ENCODE data around the gene UBASH3B.

The UBASH3B gene

GRCh38 chr11:122803716-122804115, 148.2 kb downstream of the UBASH3B start:
- Histone ChIP-seq H3K36me3 (ENCODE audit: control insufficient read depth in 2 of 2, insufficient read depth in 2 of 2, low read length in 2 of 2) (no peaks in the 10 kb centered on the region), H3K27ac (ENCODE audit: low read depth in 2 of 2, low read length in 2 of 2) (no peak overlapping the region), H3K9me3 (ENCODE audit: control insufficient read depth in 2 of 2, low read length in 2 of 2) (no peaks in the 10 kb centered on the region), H3K9ac (ENCODE audit: low read depth in 1 of 2, low read length in 2 of 2) (no peak overlapping the region), H3K4me3 (ENCODE audit: low read length in 2 of 2) (no peak overlapping the region), H3K4me1 (ENCODE audit: control insufficient read depth in 2 of 2, insufficient read depth in 2 of 2, low read length in 2 of 2) (no peaks in the 10 kb centered on the region), H3K27me3 (ENCODE audit: control insufficient read depth in 2 of 2, insufficient read depth in 2 of 2, low read length in 2 of 2) (no peaks in the 10 kb centered on the region)

GRCh38 chr11:122804161-122804560, 148.6 kb downstream of the UBASH3B start:
- no peaks in the 10 kb centered on the region for H3K4me1 ChIP-seq (ENCODE audit: control insufficient read depth in 2 of 2, insufficient read depth in 2 of 2, low read length in 2 of 2)
- no peaks in the 10 kb centered on the region for H3K27me3 ChIP-seq (ENCODE audit: control insufficient read depth in 2 of 2, insufficient read depth in 2 of 2, low read length in 2 of 2)
- H3K4me3 ChIP-seq (ENCODE audit: low read length in 2 of 2): no peak overlapping the region
- H3K9ac ChIP-seq (ENCODE audit: low read depth in 1 of 2, low read length in 2 of 2): no peak overlapping the region
- H3K36me3 ChIP-seq (ENCODE audit: control insufficient read depth in 2 of 2, insufficient read depth in 2 of 2, low read length in 2 of 2): no peaks in the 10 kb centered on the region
- no peaks in the 10 kb centered on the region for H3K9me3 ChIP-seq (ENCODE audit: control insufficient read depth in 2 of 2, low read length in 2 of 2)
- H3K27ac ChIP-seq (ENCODE audit: low read depth in 2 of 2, low read length in 2 of 2): no peak overlapping the region

- no peaks in the 10 kb centered on the region for H3K36me3 ChIP-seq (ENCODE audit: control insufficient read depth in 2 of 2, insufficient read depth in 2 of 2, low read length in 2 of 2)
- H3K27ac ChIP-seq (ENCODE audit: low read depth in 2 of 2, low read length in 2 of 2): no peak overlapping the region
- H3K9ac ChIP-seq (ENCODE audit: low read depth in 1 of 2, low read length in 2 of 2): no peak overlapping the region
- H3K9me3 ChIP-seq (ENCODE audit: control insufficient read depth in 2 of 2, low read length in 2 of 2): no peaks in the 10 kb centered on the region
- no peak overlapping the region for H3K4me3 ChIP-seq (ENCODE audit: low read length in 2 of 2)
- H3K27me3 ChIP-seq (ENCODE audit: control insufficient read depth in 2 of 2, insufficient read depth in 2 of 2, low read length in 2 of 2): no peaks in the 10 kb centered on the region
- H3K4me1 ChIP-seq (ENCODE audit: control insufficient read depth in 2 of 2, insufficient read depth in 2 of 2, low read length in 2 of 2): no peaks in the 10 kb centered on the region
Observed at GRCh38 chr11:122804796-122805195, 149.3 kb downstream of the UBASH3B start.

GRCh38 chr11:122807731-122808477, 152.4 kb downstream of the UBASH3B start:
- Histone ChIP-seq H3K4me1 (ENCODE audit: control insufficient read depth in 2 of 2, insufficient read depth in 2 of 2, low read length in 2 of 2) (no peaks in the 10 kb centered on the region), H3K9me3 (ENCODE audit: control insufficient read depth in 2 of 2, low read length in 2 of 2) (no peaks in the 10 kb centered on the region), H3K9ac (ENCODE audit: low read depth in 1 of 2, low read length in 2 of 2) (no peak overlapping the region), H3K36me3 (ENCODE audit: control insufficient read depth in 2 of 2, insufficient read depth in 2 of 2, low read length in 2 of 2) (no peaks in the 10 kb centered on the region), H3K4me3 (ENCODE audit: low read length in 2 of 2) (no peak overlapping the region), H3K27ac (ENCODE audit: low read depth in 2 of 2, low read length in 2 of 2) (no peak overlapping the region), H3K27me3 (ENCODE audit: control insufficient read depth in 2 of 2, insufficient read depth in 2 of 2, low read length in 2 of 2) (no peaks in the 10 kb centered on the region)

GRCh38 chr11:122808478-122808869, 153.0 kb downstream of the UBASH3B start:
- no peaks in the 10 kb centered on the region for H3K27me3 ChIP-seq (ENCODE audit: control insufficient read depth in 2 of 2, insufficient read depth in 2 of 2, low read length in 2 of 2)
- H3K4me3 ChIP-seq (ENCODE audit: low read length in 2 of 2): no peak overlapping the region
- no peak overlapping the region for H3K27ac ChIP-seq (ENCODE audit: low read depth in 2 of 2, low read length in 2 of 2)
- no peaks in the 10 kb centered on the region for H3K9me3 ChIP-seq (ENCODE audit: control insufficient read depth in 2 of 2, low read length in 2 of 2)
- H3K9ac ChIP-seq (ENCODE audit: low read depth in 1 of 2, low read length in 2 of 2): no peak overlapping the region
- H3K4me1 ChIP-seq (ENCODE audit: control insufficient read depth in 2 of 2, insufficient read depth in 2 of 2, low read length in 2 of 2): no peaks in the 10 kb centered on the region
- no peaks in the 10 kb centered on the region for H3K36me3 ChIP-seq (ENCODE audit: control insufficient read depth in 2 of 2, insufficient read depth in 2 of 2, low read length in 2 of 2)

- Histone ChIP-seq H3K9me3 (ENCODE audit: control insufficient read depth in 2 of 2, low read length in 2 of 2) (no peaks in the 10 kb centered on the region), H3K4me3 (ENCODE audit: low read length in 2 of 2) (no peak overlapping the region), H3K4me1 (ENCODE audit: control insufficient read depth in 2 of 2, insufficient read depth in 2 of 2, low read length in 2 of 2) (no peaks in the 10 kb centered on the region), H3K27ac (ENCODE audit: low read depth in 2 of 2, low read length in 2 of 2) (no peak overlapping the region), H3K27me3 (ENCODE audit: control insufficient read depth in 2 of 2, insufficient read depth in 2 of 2, low read length in 2 of 2) (no peaks in the 10 kb centered on the region), H3K9ac (ENCODE audit: low read depth in 1 of 2, low read length in 2 of 2) (no peak overlapping the region), H3K36me3 (ENCODE audit: control insufficient read depth in 2 of 2, insufficient read depth in 2 of 2, low read length in 2 of 2) (no peaks in the 10 kb centered on the region)
Observed at GRCh38 chr11:122809866-122810265, 154.3 kb downstream of the UBASH3B start.

GRCh38 chr11:122811721-122812120, 156.2 kb downstream of the UBASH3B start:
- Histone ChIP-seq H3K4me3 (ENCODE audit: low read length in 2 of 2) (no peak overlapping the region), H3K9me3 (ENCODE audit: control insufficient read depth in 2 of 2, low read length in 2 of 2) (no peaks in the 10 kb centered on the region), H3K9ac (ENCODE audit: low read depth in 1 of 2, low read length in 2 of 2) (no peak overlapping the region), H3K27me3 (ENCODE audit: control insufficient read depth in 2 of 2, insufficient read depth in 2 of 2, low read length in 2 of 2) (no peaks in the 10 kb centered on the region), H3K27ac (ENCODE audit: low read depth in 2 of 2, low read length in 2 of 2) (no peak overlapping the region), H3K4me1 (ENCODE audit: control insufficient read depth in 2 of 2, insufficient read depth in 2 of 2, low read length in 2 of 2) (no peaks in the 10 kb centered on the region), H3K36me3 (ENCODE audit: control insufficient read depth in 2 of 2, insufficient read depth in 2 of 2, low read length in 2 of 2) (no peaks in the 10 kb centered on the region)

GRCh38 chr11:122812638-122813037, 157.1 kb downstream of the UBASH3B start:
- Histone ChIP-seq H3K4me3 (ENCODE audit: low read length in 2 of 2) (no peak overlapping the region), H3K9ac (ENCODE audit: low read depth in 1 of 2, low read length in 2 of 2) (no peak overlapping the region), H3K36me3 (ENCODE audit: control insufficient read depth in 2 of 2, insufficient read depth in 2 of 2, low read length in 2 of 2) (no peaks in the 10 kb centered on the region), H3K4me1 (ENCODE audit: control insufficient read depth in 2 of 2, insufficient read depth in 2 of 2, low read length in 2 of 2) (peaks cover 0 to 3% of the 10 kb centered on the region in 2 donors), H3K9me3 (ENCODE audit: control insufficient read depth in 2 of 2, low read length in 2 of 2) (no peaks in the 10 kb centered on the region), H3K27ac (ENCODE audit: low read depth in 2 of 2, low read length in 2 of 2) (no peak overlapping the region), H3K27me3 (ENCODE audit: control insufficient read depth in 2 of 2, insufficient read depth in 2 of 2, low read length in 2 of 2) (no peaks in the 10 kb centered on the region)

- no peaks in the 10 kb centered on the region for H3K36me3 ChIP-seq (ENCODE audit: control insufficient read depth in 2 of 2, insufficient read depth in 2 of 2, low read length in 2 of 2)
Observed at GRCh38 chr11:122813176-122813893, 157.8 kb downstream of the UBASH3B start.

GRCh38 chr11:122813894-122814270, 158.4 kb downstream of the UBASH3B start:
- no peak overlapping the region for H3K4me3 ChIP-seq (ENCODE audit: low read length in 2 of 2)
- no peak overlapping the region for H3K27ac ChIP-seq (ENCODE audit: low read depth in 2 of 2, low read length in 2 of 2)
- no peaks in the 10 kb centered on the region for H3K36me3 ChIP-seq (ENCODE audit: control insufficient read depth in 2 of 2, insufficient read depth in 2 of 2, low read length in 2 of 2)
- H3K4me1 ChIP-seq (ENCODE audit: control insufficient read depth in 2 of 2, insufficient read depth in 2 of 2, low read length in 2 of 2): peaks cover 0 to 3% of the 10 kb centered on the region in 2 donors
- no peaks in the 10 kb centered on the region for H3K27me3 ChIP-seq (ENCODE audit: control insufficient read depth in 2 of 2, insufficient read depth in 2 of 2, low read length in 2 of 2)
- no peaks in the 10 kb centered on the region for H3K9me3 ChIP-seq (ENCODE audit: control insufficient read depth in 2 of 2, low read length in 2 of 2)
- H3K9ac ChIP-seq (ENCODE audit: low read depth in 1 of 2, low read length in 2 of 2): no peak overlapping the region

More at GRCh38 chr11:122813176-122813893, 157.8 kb downstream of the UBASH3B start:
- Histone ChIP-seq H3K4me1 (ENCODE audit: control insufficient read depth in 2 of 2, insufficient read depth in 2 of 2, low read length in 2 of 2) (peaks cover 0 to 3% of the 10 kb centered on the region in 2 donors), H3K27ac (ENCODE audit: low read depth in 2 of 2, low read length in 2 of 2) (no peak overlapping the region), H3K27me3 (ENCODE audit: control insufficient read depth in 2 of 2, insufficient read depth in 2 of 2, low read length in 2 of 2) (no peaks in the 10 kb centered on the region), H3K4me3 (ENCODE audit: low read length in 2 of 2) (no peak overlapping the region), H3K9ac (ENCODE audit: low read depth in 1 of 2, low read length in 2 of 2) (no peak overlapping the region), H3K9me3 (ENCODE audit: control insufficient read depth in 2 of 2, low read length in 2 of 2) (no peaks in the 10 kb centered on the region)

Measured in mucosa of rectum (tissue), 2 donors.